Calu3 (cell line): ENCODE results near the gene SIRT7. TPM values are rescaled to one million over a fixed set of nuclear protein-coding genes. Genes with fewer than 3 reads are reported as not detected.
A peak's percentile ranks its signal among the peaks of the same experiment; 100 is the strongest.

Experiments
- BruUV-seq: library from RNA; stranded (reverse); fragments of 400-500 nt; replicated peaks from 2 replicates; lab custom pipeline; 2021; lab: Mats Ljungman, UMichigan
- CTCF ChIA-PET: fragments of 300-600 bp; sonication (Branson Sonifier 250); formaldehyde crosslinking; loops from one replicate; lab custom pipeline; 2022; ENCODE audit warnings: antibody characterized with exemption; lab: Charles Lee
- DNase-seq: peaks from one replicate; pipeline ENCODE4 v3.0.0; 2022
- H3K27ac Mint-ChIP-seq: one replicate; pipeline ENCODE4 v1.8.0; 2022; ENCODE audit warnings: mixed read lengths; ENCODE audit not compliant: unreplicated experiment
- H3K27me3 Mint-ChIP-seq: one replicate; pipeline ENCODE4 v1.8.0; 2022; ENCODE audit warnings: mixed read lengths; ENCODE audit not compliant: unreplicated experiment
- H3K36me3 Mint-ChIP-seq: one replicate; pipeline ENCODE4 v1.8.0; 2022; ENCODE audit warnings: mild to moderate bottlenecking, moderate library complexity, mixed read lengths; ENCODE audit not compliant: insufficient read depth, unreplicated experiment
- H3K4me1 Mint-ChIP-seq: one replicate; pipeline ENCODE4 v1.8.0; 2022; ENCODE audit warnings: mild to moderate bottlenecking, low read depth, mixed read lengths; ENCODE audit not compliant: unreplicated experiment
- H3K4me3 Mint-ChIP-seq: one replicate; pipeline ENCODE4 v1.8.0; 2022; ENCODE audit warnings: mild to moderate bottlenecking, low read depth, moderate library complexity, mixed read lengths; ENCODE audit not compliant: unreplicated experiment
- H3K9me3 Mint-ChIP-seq: one replicate; pipeline ENCODE4 v1.8.0; 2022; ENCODE audit warnings: low read depth, mixed read lengths; ENCODE audit not compliant: unreplicated experiment
- CTCF ChIP-seq: fragments of 200-600 bp; IDR thresholded peaks from one replicate; pipeline ENCODE4 v1.8.0; 2022; ENCODE audit warnings: antibody characterized with exemption; ENCODE audit not compliant: unreplicated experiment
- intact Hi-C: fragments of 100-400 bp; cut with micrococcal nuclease; formaldehyde crosslinking; loops from one replicate; pipeline ENCODE4 v1.10.0; 2022; ENCODE audit not compliant: unreplicated experiment
- total RNA-seq: library from RNA; stranded (reverse); gene quantifications from 2 replicates; pipeline ENCODE4 v1.2.3, GENCODE V29; 2022

The SIRT7 gene
- total RNA-seq, 1 experiment from 2014 or later = 50.3 TPM

- no peak for DNase-seq
- TF ChIP-seq CTCF = no peak
- intact Hi-C loops = no loop called here
- Mint-ChIP-seq H3K36me3 (peaks cover 26% of the 10 kb centered on the region), H3K4me3 (no peak overlapping the region), H3K9me3 (no peaks in the 10 kb centered on the region), H3K27me3 (no peaks in the 10 kb centered on the region), H3K27ac (no peak overlapping the region), H3K4me1 (peaks cover 12% of the 10 kb centered on the region)
- CTCF ChIA-PET = interaction anchor here (0.6 kb wide), 1 partner anchor 14 kb away, joined by 3 read pairs; no protein-coding TSS in a partner anchor
- BruUV-seq = no TSS peak
Observed at GRCh38 chr17:81940538-81941483, 22.8 kb upstream of the SIRT7 start.

- Mint-ChIP-seq H3K27ac (no peak overlapping the region), H3K36me3 (peaks cover 31% of the 10 kb centered on the region), H3K27me3 (no peaks in the 10 kb centered on the region), H3K4me3 (no peak overlapping the region), H3K9me3 (no peaks in the 10 kb centered on the region), H3K4me1 (peaks cover 16% of the 10 kb centered on the region)
- intact Hi-C loops = no loop called here
- DNase-seq = no peak
- CTCF ChIA-PET = interaction anchor here (0.6 kb wide), 1 partner anchor 1082 kb away, joined by 5 read pairs; no protein-coding TSS in a partner anchor
- no peak for TF ChIP-seq CTCF
- BruUV-seq = no TSS peak
Observed at GRCh38 chr17:81939881-81940385, 22.0 kb upstream of the SIRT7 start.

- no peaks in the 10 kb centered on the region for H3K9me3 Mint-ChIP-seq
- peaks cover 16% of the 10 kb centered on the region for H3K4me1 Mint-ChIP-seq
- TF ChIP-seq CTCF = no peak
- intact Hi-C loops = no loop called here
- peaks cover 36% of the 10 kb centered on the region for H3K36me3 Mint-ChIP-seq
- CTCF ChIA-PET = no interaction called here
- no peak overlapping the region for H3K27ac Mint-ChIP-seq
- no peaks in the 10 kb centered on the region for H3K27me3 Mint-ChIP-seq
- BruUV-seq = no TSS peak
- DNase-seq = no peak
- H3K4me3 Mint-ChIP-seq = no peak overlapping the region
Observed at GRCh38 chr17:81939218-81939617, 21.2 kb upstream of the SIRT7 start.

GRCh38 chr17:81935709-81936084, 17.7 kb upstream of the SIRT7 start:
- Mint-ChIP-seq H3K4me3 (peak overlapping the region; percentile 84), H3K36me3 (peaks cover 70% of the 10 kb centered on the region), H3K27ac (no peak overlapping the region), H3K9me3 (no peaks in the 10 kb centered on the region), H3K4me1 (peaks cover 16% of the 10 kb centered on the region), H3K27me3 (no peaks in the 10 kb centered on the region)
- no TSS peak for BruUV-seq
- intact Hi-C loops = no loop called here
- CTCF ChIA-PET = no interaction called here
- DNase-seq = no peak
- TF ChIP-seq CTCF = no peak
